ENCODE measurements around the gene LARGE1. TPM values are rescaled to one million over a fixed set of nuclear protein-coding genes. Genes with fewer than 3 reads are reported as not detected.

The LARGE1 gene
- polyA plus RNA-seq, 4 donors: 24.8 to 30.4 (median 27.6) TPM

GRCh38 chr22:33741025-33741424 lies 179.3 kb downstream of the LARGE1 start:
- DNase-seq (ENCODE audit: low read depth in 4 of 4, low spot score in 3 of 4): no peak

GRCh38 chr22:33739516-33739915 lies 180.8 kb downstream of the LARGE1 start:
- no peak for DNase-seq (ENCODE audit: low read depth in 4 of 4, low spot score in 3 of 4)

GRCh38 chr22:33737662-33738061 lies 182.6 kb downstream of the LARGE1 start:
- no peak for DNase-seq (ENCODE audit: low read depth in 4 of 4, low spot score in 3 of 4)

- no peak for DNase-seq (ENCODE audit: low read depth in 4 of 4, low spot score in 3 of 4)
Measured at GRCh38 chr22:33735978-33736377, 184.3 kb downstream of the LARGE1 start.

- no peak for DNase-seq (ENCODE audit: low read depth in 4 of 4, low spot score in 3 of 4)
Measured at GRCh38 chr22:33728847-33729246, 191.4 kb downstream of the LARGE1 start.

- no peak for DNase-seq (ENCODE audit: low read depth in 4 of 4, low spot score in 3 of 4)
Measured at GRCh38 chr22:33726294-33726734, 194.0 kb downstream of the LARGE1 start.

GRCh38 chr22:33723915-33724314 lies 196.4 kb downstream of the LARGE1 start:
- no peak for DNase-seq (ENCODE audit: low read depth in 4 of 4, low spot score in 3 of 4)

GRCh38 chr22:33722816-33723215 lies 197.5 kb downstream of the LARGE1 start:
- no peak for DNase-seq (ENCODE audit: low read depth in 4 of 4, low spot score in 3 of 4)

GRCh38 chr22:33720166-33720878 lies 200.0 kb downstream of the LARGE1 start:
- no peak for DNase-seq (ENCODE audit: low read depth in 4 of 4, low spot score in 3 of 4)

- no peak for DNase-seq (ENCODE audit: low read depth in 4 of 4, low spot score in 3 of 4)
Measured at GRCh38 chr22:33717694-33718396, 202.4 kb downstream of the LARGE1 start.

- peak in 3 of 4 donors; percentile 8 to 26 (median 23) for DNase-seq (ENCODE audit: low read depth in 4 of 4, low spot score in 3 of 4)
Measured at GRCh38 chr22:33715237-33715985, 204.9 kb downstream of the LARGE1 start.

GRCh38 chr22:33710326-33710725 lies 209.9 kb downstream of the LARGE1 start:
- DNase-seq (ENCODE audit: low read depth in 4 of 4, low spot score in 3 of 4): no peak

GRCh38 chr22:33707581-33707980 lies 212.7 kb downstream of the LARGE1 start:
- no peak for DNase-seq (ENCODE audit: low read depth in 4 of 4, low spot score in 3 of 4)

GRCh38 chr22:33706100-33706499 lies 214.2 kb downstream of the LARGE1 start:
- no peak for DNase-seq (ENCODE audit: low read depth in 4 of 4, low spot score in 3 of 4)

- DNase-seq (ENCODE audit: low read depth in 4 of 4, low spot score in 3 of 4): no peak
Measured at GRCh38 chr22:33699176-33699575, 221.1 kb downstream of the LARGE1 start.

GRCh38 chr22:33697640-33698039 lies 222.6 kb downstream of the LARGE1 start:
- no peak for DNase-seq (ENCODE audit: low read depth in 4 of 4, low spot score in 3 of 4)

GRCh38 chr22:33691057-33691630 lies 229.1 kb downstream of the LARGE1 start:
- DNase-seq (ENCODE audit: low read depth in 4 of 4, low spot score in 3 of 4): no peak

GRCh38 chr22:33688903-33689302 lies 231.4 kb downstream of the LARGE1 start:
- DNase-seq (ENCODE audit: low read depth in 4 of 4, low spot score in 3 of 4): peak in 3 of 4 donors; percentile 4 to 28 (median 26)

- no peak for DNase-seq (ENCODE audit: low read depth in 4 of 4, low spot score in 3 of 4)
Measured at GRCh38 chr22:33687464-33687863, 232.8 kb downstream of the LARGE1 start.

GRCh38 chr22:33684087-33684486 lies 236.2 kb downstream of the LARGE1 start:
- peak in 2 of 4 donors; percentile 5 to 24 for DNase-seq (ENCODE audit: low read depth in 4 of 4, low spot score in 3 of 4)

GRCh38 chr22:33682927-33683326 lies 237.3 kb downstream of the LARGE1 start:
- no peak for DNase-seq (ENCODE audit: low read depth in 4 of 4, low spot score in 3 of 4)
